Measurements from ENCODE around the gene TIMM13. TPM values are rescaled to one million over a fixed set of nuclear protein-coding genes. Genes with fewer than 3 reads are reported as not detected.

TIMM13 gene
- total RNA-seq, 2 donors from 2014 or later, result 52.0 to 52.3 TPM

- Histone ChIP-seq H3K4me3 (no peak overlapping the region), H3K27me3 (replicated peaks; ENCODE audit: insufficient read depth) (no peaks in the 10 kb centered on the region), H3K27ac (no peak overlapping the region), H3K9me3 (no peaks in the 10 kb centered on the region), H3K4me1 (replicated peaks) (no peaks in the 10 kb centered on the region), H3K36me3 (no peaks in the 10 kb centered on the region)
- intact Hi-C loops (cut with DNase I), result no loop called here
- TF ChIP-seq POLR2A (IDR thresholded peaks at IDR 0.05) (no peak), CTCF (IDR thresholded peaks at IDR 0.05) (no peak), POLR2AphosphoS5 (IDR thresholded peaks at IDR 0.05) (no peak)
- DNase-seq (ENCODE audit: low spot score), result no peak
- whole genome bisulfite sequencing, result 91% methylated on average over 32 of the region's 34 CpGs
Measured at GRCh38 chr19:2444251-2445002, 17.0 kb upstream of the TIMM13 start.

GRCh38 chr19:2443785-2444182, 16.4 kb upstream of the TIMM13 start:
- intact Hi-C loops (cut with DNase I), result no loop called here
- Histone ChIP-seq H3K36me3 (no peaks in the 10 kb centered on the region), H3K27me3 (replicated peaks; ENCODE audit: insufficient read depth) (no peaks in the 10 kb centered on the region), H3K27ac (no peak overlapping the region), H3K4me3 (no peak overlapping the region), H3K4me1 (replicated peaks) (no peaks in the 10 kb centered on the region), H3K9me3 (no peaks in the 10 kb centered on the region)
- TF ChIP-seq POLR2AphosphoS5 (IDR thresholded peaks at IDR 0.05) (no peak), CTCF (IDR thresholded peaks at IDR 0.05) (no peak), POLR2A (IDR thresholded peaks at IDR 0.05) (no peak)
- DNase-seq (ENCODE audit: low spot score), result no peak
- 89% methylated on average over 17 of the region's 17 CpGs for WGBS

- Histone ChIP-seq H3K27ac (no peak overlapping the region), H3K9me3 (no peaks in the 10 kb centered on the region), H3K4me1 (replicated peaks) (no peaks in the 10 kb centered on the region), H3K27me3 (replicated peaks; ENCODE audit: insufficient read depth) (no peaks in the 10 kb centered on the region), H3K36me3 (no peaks in the 10 kb centered on the region), H3K4me3 (no peak overlapping the region)
- intact Hi-C loops (cut with DNase I), result no loop called here
- TF ChIP-seq CTCF (IDR thresholded peaks at IDR 0.05) (no peak), POLR2AphosphoS5 (IDR thresholded peaks at IDR 0.05) (no peak), POLR2A (IDR thresholded peaks at IDR 0.05) (no peak)
- 90% methylated on average over 22 of the region's 22 CpGs for WGBS
- no peak for DNase-seq (ENCODE audit: low spot score)
Measured at GRCh38 chr19:2443116-2443784, 15.9 kb upstream of the TIMM13 start.

GRCh38 chr19:2441096-2441752, 13.8 kb upstream of the TIMM13 start:
- H3K27ac ChIP-seq, result no peak overlapping the region
- no peak overlapping the region for H3K4me3 ChIP-seq
- 96% methylated on average over 25 of the region's 26 CpGs for WGBS
- H3K27me3 ChIP-seq (replicated peaks; ENCODE audit: insufficient read depth), result no peaks in the 10 kb centered on the region
- peaks cover 0 to 6% of the 10 kb centered on the region in 2 donors for H3K36me3 ChIP-seq
- intact Hi-C loops (cut with DNase I), result no loop called here
- no peak for DNase-seq (ENCODE audit: low spot score)
- TF ChIP-seq CTCF (IDR thresholded peaks at IDR 0.05), result no peak
- no peak for TF ChIP-seq POLR2AphosphoS5 (IDR thresholded peaks at IDR 0.05)
- no peak for TF ChIP-seq POLR2A (IDR thresholded peaks at IDR 0.05)
- no peaks in the 10 kb centered on the region for H3K4me1 ChIP-seq (replicated peaks)
- no peaks in the 10 kb centered on the region for H3K9me3 ChIP-seq
